K562 (cell line): ENCODE measurements around the gene VWC2. TPM values are rescaled to one million over a fixed set of nuclear protein-coding genes. Genes with fewer than 3 reads are reported as not detected.

ENCODE experiments used
- ATAC-seq: fragments of 200-7000 bp; cut with Tn5 transposase; 3 replicates; pipeline ENCODE4 v1.9.1; 2020; ENCODE audit warnings: moderate library complexity
- BruUV-seq: library from RNA; stranded (reverse); fragments of 400-500 nt; replicated peaks from 2 replicates; lab custom pipeline; 2021; lab: Mats Ljungman, UMichigan
- CTCF ChIA-PET: fragments of 300-600 bp; formaldehyde crosslinking; extraction: SDS; loops from one replicate; lab custom pipeline; 2021; ENCODE audit warnings: low intra/inter-chr PET ratio; lab: Yijun Ruan, JAX
- POLR2A ChIA-PET: fragments of 300-600, 350-650 bp; sonication (Branson Sonifier 250); formaldehyde crosslinking; extraction: SDS; loops from one replicate; lab custom pipeline; 2021; ENCODE audit warnings: antibody characterized with exemption, inconsistent platforms; lab: Yijun Ruan, JAX
- DNase-seq, 4 experiments: peaks; one replicate each; pipeline versions ENCODE4 v3.0.0 to v3.0.0-alpha.2; 2011 to 2018; ENCODE audit warnings: low spot score in 3 of 4, mixed read lengths in 3 of 4; ENCODE audit errors: extremely low read depth in 1 of 4
- FAIRE-seq: peaks from 2 replicates; lab custom pipeline; 2011; peaks lifted over from hg19 to GRCh38; lab: Jason Lieb, UNC
- H2AFZ ChIP-seq: 2 replicates; pipeline ENCODE4 v1.6.0; 2011; ENCODE audit warnings: low read depth, low read length, control low read depth, inconsistent platforms
- H3K27ac ChIP-seq: fragments of 200-600 bp; 3 replicates; pipeline ENCODE4 v1.8.0; 2011; ENCODE audit warnings: low read depth, mild to moderate bottlenecking, control low read depth, inconsistent platforms, low read length, moderate library complexity, mixed read lengths; ENCODE audit errors: extremely low read depth
- H3K27me3 ChIP-seq, 2 experiments: fragments of 300-600 bp in 1 of 2; 2 replicates in 1 of 2; 3 replicates in 1 of 2; pipeline versions ENCODE4 v1.6.0 to v1.8.0; 2011; ENCODE audit warnings: inconsistent platforms in 2 of 2, low read length in 2 of 2, mild to moderate bottlenecking in 1 of 2, mixed read lengths in 1 of 2, moderate library complexity in 1 of 2; ENCODE audit not compliant: control insufficient read depth in 2 of 2, insufficient read depth in 2 of 2
- H3K36me3 ChIP-seq: fragments of 300-600 bp; 3 replicates; pipeline ENCODE4 v1.8.0; 2011; ENCODE audit warnings: mild to moderate bottlenecking, low read length, inconsistent platforms; ENCODE audit not compliant: control insufficient read depth, insufficient read depth
- H3K4me1 ChIP-seq, 2 experiments: fragments of 200-600 bp in 1 of 2; replicated peaks in 1 of 2; 2 replicates in 1 of 2; 3 replicates in 1 of 2; pipeline versions ENCODE4 v1.5.1 to v1.8.0; 2011; ENCODE audit warnings: inconsistent platforms in 2 of 2, low read length in 2 of 2, mild to moderate bottlenecking in 1 of 2, mixed read lengths in 1 of 2, moderate library complexity in 1 of 2; ENCODE audit not compliant: control insufficient read depth in 2 of 2, insufficient read depth in 2 of 2
- H3K4me2 ChIP-seq: 2 replicates; pipeline ENCODE4 v1.6.1; 2011; ENCODE audit warnings: low read length, control low read depth, inconsistent platforms, mixed read lengths; ENCODE audit not compliant: insufficient read depth
- H3K4me3 ChIP-seq: fragments of 200-600 bp; sonication (generic), shearing (Covaris generic); 2 replicates; pipeline ENCODE4 v1.5.1; 2016; ENCODE audit warnings: control low read depth, inconsistent platforms
- H3K79me2 ChIP-seq: fragments of 200-600 bp; 3 replicates; pipeline ENCODE4 v1.8.0; 2011; ENCODE audit warnings: low read length, inconsistent platforms; ENCODE audit not compliant: control insufficient read depth, insufficient read depth
- H3K9ac ChIP-seq, 2 experiments: 2 replicates each; pipeline versions ENCODE4 v1.6.0 to v1.6.1; 2011; ENCODE audit warnings: low read depth in 2 of 2, low read length in 2 of 2, control low read depth in 1 of 2, inconsistent platforms in 1 of 2, mild to moderate bottlenecking in 1 of 2, mixed read lengths in 1 of 2; ENCODE audit not compliant: insufficient read depth in 1 of 2
- H3K9me1 ChIP-seq: one replicate; pipeline ENCODE4 v1.6.0; 2011; ENCODE audit warnings: inconsistent platforms, mild to moderate bottlenecking, low read length, moderate library complexity; ENCODE audit not compliant: control insufficient read depth, insufficient read depth
- H3K9me3 ChIP-seq: replicated peaks from 2 replicates; pipeline ENCODE4 v1.5.1; 2011; ENCODE audit warnings: low read depth, low read length, inconsistent platforms; ENCODE audit not compliant: control insufficient read depth, insufficient read depth
- H4K20me1 ChIP-seq: replicated peaks from 2 replicates; pipeline ENCODE4 v1.6.1; 2011; ENCODE audit warnings: low read length, inconsistent platforms, mixed read lengths; ENCODE audit not compliant: control insufficient read depth, insufficient read depth
- EGR1 ChIP-seq: fragments of 450-650 bp; conservative IDR thresholded peaks from 2 replicates; pipeline ENCODE4 v1.6.1; 2017; ENCODE audit warnings: mild to moderate bottlenecking
- GATA2 ChIP-seq: sonication (generic); formaldehyde crosslinking; IDR thresholded peaks from 2 replicates; pipeline ENCODE4 v1.4.0; 2020; ENCODE audit warnings: mild to moderate bottlenecking, missing genetic modification reagents
- MAFF ChIP-seq: IDR thresholded peaks from 2 replicates; pipeline ENCODE4 v1.6.1; 2012; ENCODE audit warnings: low read length, improper control_type of control experiment
- MAZ ChIP-seq, 2 experiments: fragments of 450-650 bp in 1 of 2; sonication (generic) in 1 of 2; formaldehyde crosslinking; IDR thresholded peaks in 1 of 2; conservative IDR thresholded peaks in 1 of 2; 2 replicates each; pipeline versions ENCODE4 v1.4.0 to v1.5.0; 2020; ENCODE audit warnings: mild to moderate bottlenecking in 1 of 2, missing genetic modification reagents in 1 of 2
- NONO ChIP-seq, 2 experiments: fragments of 200-400 bp in 1 of 2; fragments of 450-650 bp in 1 of 2; formaldehyde crosslinking in 1 of 2; IDR thresholded peaks; 2 replicates each; pipeline ENCODE4 v1.6.1; 2017; ENCODE audit warnings: low read depth in 2 of 2, mild to moderate bottlenecking in 2 of 2, moderate library complexity in 2 of 2, low read length in 1 of 2
- POLR2AphosphoS2 ChIP-seq: IDR thresholded peaks from 2 replicates; pipeline ENCODE4 v1.6.1; 2012; ENCODE audit warnings: low read length, improper control_type of control experiment
- RBFOX2 ChIP-seq: fragments of 200-400 bp; formaldehyde crosslinking; IDR thresholded peaks from 2 replicates; pipeline ENCODE4 v1.6.1; 2017; ENCODE audit warnings: low read depth, mild to moderate bottlenecking, low read length, moderate library complexity
- RCOR1 ChIP-seq, 2 experiments: IDR thresholded peaks; 2 replicates each; pipeline ENCODE4 v1.6.1; 2012; ENCODE audit warnings: low read depth in 2 of 2, low read length in 2 of 2, borderline replicate concordance in 1 of 2, improper control_type of control experiment in 1 of 2
- TARDBP ChIP-seq: fragments of 450-650 bp; IDR thresholded peaks from 2 replicates; pipeline ENCODE4 v1.6.1; 2016
- ZBTB34 ChIP-seq: fragments of 250-450 bp; sonication (Bioruptor Pico); IDR thresholded peaks from 2 replicates; pipeline ENCODE4 v1.8.0; 2021; ENCODE audit warnings: mild to moderate bottlenecking, moderate library complexity
- ZNF347 ChIP-seq: fragments of 450-650 bp; formaldehyde crosslinking; IDR thresholded peaks from 2 replicates; pipeline ENCODE4 v1.4.0; 2020; ENCODE audit warnings: low read depth, mild to moderate bottlenecking, moderate library complexity
- WGBS: fragments of 100-300 bp; shearing (Covaris generic); methylation state at CpG from one replicate; pipeline ENCODE4 v1.1.6; 2016; ENCODE audit warnings: low coverage, mixed read lengths; ENCODE audit not compliant: insufficient coverage; ENCODE audit errors: missing lambda C conversion rate; 5-methylcytosine and 5-hydroxymethylcytosine counted together
- in situ Hi-C: fragments of 300-500 bp; cut with MboI; formaldehyde crosslinking; loops from 4 replicates; pipeline ENCODE4 v1.15.0; 2018; ENCODE audit warnings: inconsistent platforms, mixed read lengths
- intact Hi-C: fragments of 100-400 bp; cut with micrococcal nuclease; formaldehyde crosslinking; loops from 2 replicates; pipeline ENCODE4 v1.14.2; 2022
- polyA plus RNA-seq, 8 experiments: library from polyadenylated mRNA; depleted of rRNA in 4 of 8; stranded (reverse) in 5 of 8; unstranded in 3 of 8; fragments of >200 nt; fragmentation: Nextera tagmentation in 2 of 8; fragmentation: Illumina TruSeq in 1 of 8; extraction: Ambion mirVana in 2 of 8; extraction: Trizol in 1 of 8; gene quantifications; 2 replicates each; pipeline versions ENCODE4 v1.2.1 to v1.2.3, GENCODE V29; 2011 to 2014; ENCODE audit warnings: inconsistent platforms in 1 of 8, missing spikeins in 1 of 8
- total RNA-seq, 7 experiments: library from RNA; depleted of rRNA in 6 of 7; stranded (reverse); fragments of >200 nt in 6 of 7; fragmentation: Illumina TruSeq in 2 of 7; extraction: Trizol in 2 of 7; gene quantifications; 2 replicates each; pipeline versions ENCODE4 v1.2.1 to v1.2.3, GENCODE V29; 2011 to 2021; ENCODE audit warnings: low replicate concordance in 1 of 7
- TF ChIP-seq, protein P1 (sequence below): sonication (generic); formaldehyde crosslinking; IDR thresholded peaks from 2 replicates; pipeline ENCODE4 v1.8.1; 2023; ENCODE audit warnings: mild to moderate bottlenecking, missing genetic modification reagents

Gene VWC2
- total and polyA plus RNA-seq, 9 of the 15 experiments (the other 6 are each of a cell fraction or from before 2014, with no cell fraction given) = not detected

DNA sequence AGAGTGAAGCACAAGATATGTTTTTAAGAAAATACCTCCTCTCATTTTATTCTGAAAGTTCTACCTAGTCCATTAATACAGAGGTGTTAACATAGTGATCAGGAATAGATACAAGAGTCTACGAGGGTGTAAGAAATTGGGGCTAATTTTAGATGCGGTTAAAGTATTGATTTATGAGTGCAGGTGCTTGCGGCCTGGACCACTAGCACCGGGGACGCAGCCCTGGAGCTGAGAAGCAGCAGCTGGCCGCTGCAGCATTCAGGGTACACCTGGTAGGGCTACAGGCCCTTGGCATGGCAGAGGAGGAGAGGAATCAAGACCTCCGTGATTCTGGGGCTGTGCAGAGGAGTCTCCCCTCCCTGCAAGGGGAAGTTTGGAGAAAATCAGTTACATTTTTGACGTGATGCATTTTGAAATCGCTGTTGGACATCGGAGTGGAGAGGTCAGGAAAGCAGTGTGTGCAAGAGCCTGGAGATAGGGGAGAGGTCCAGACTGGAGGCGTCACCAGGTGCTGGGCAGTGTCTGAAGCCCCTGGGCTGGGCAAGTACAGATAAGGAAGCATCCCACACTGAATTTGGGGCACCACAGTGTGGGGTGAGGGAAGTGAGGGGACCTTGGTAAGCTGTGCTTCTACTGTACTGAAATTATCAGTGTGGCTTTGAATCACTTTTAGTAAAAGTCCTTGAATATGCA is 112.3 kb downstream of the VWC2 start:
- in situ Hi-C loops = no loop called here
- no TSS peak for BruUV-seq
- Histone ChIP-seq H3K9me3 (no peaks in the 10 kb centered on the region), H3K9me1 (no peaks in the 10 kb centered on the region), H3K79me2 (no peaks in the 10 kb centered on the region), H3K9ac (no peak overlapping the region), H3K4me2 (no peak overlapping the region), H3K4me1 (no peaks in the 10 kb centered on the region), H3K4me3 (no peak overlapping the region), H3K27ac (no peak overlapping the region), H2AFZ (no peak overlapping the region), H3K27me3 (no peaks in the 10 kb centered on the region), H3K36me3 (no peaks in the 10 kb centered on the region), H4K20me1 (no peaks in the 10 kb centered on the region)
- 2% methylated on average over 11 of the region's 11 CpGs for WGBS
- TF ChIP-seq NONO (IDR thresholded peaks at IDR 0.05; ENCODE audit: low read depth in 2 of 2, low read length in 1 of 2) (no peak), ZBTB34 (no peak), MAZ (CRISPR knock-in tag; conservative IDR thresholded peaks at IDR 0.05 in 1 of 2, IDR thresholded peaks at IDR 0.05 in 1 of 2) (no peak), MAFF (no peak), RCOR1 (IDR thresholded peaks at IDR 0.05; ENCODE audit: borderline replicate concordance in 1 of 2, low read depth in 2 of 2, low read length in 2 of 2) (no peak), TARDBP (no peak), EGR1 (no peak), GATA2 (no peak), ZNF347 (CRISPR knock-in tag) (no peak), RBFOX2 (no peak), POLR2AphosphoS2 (no peak)
- TF ChIP-seq, protein P1, sequence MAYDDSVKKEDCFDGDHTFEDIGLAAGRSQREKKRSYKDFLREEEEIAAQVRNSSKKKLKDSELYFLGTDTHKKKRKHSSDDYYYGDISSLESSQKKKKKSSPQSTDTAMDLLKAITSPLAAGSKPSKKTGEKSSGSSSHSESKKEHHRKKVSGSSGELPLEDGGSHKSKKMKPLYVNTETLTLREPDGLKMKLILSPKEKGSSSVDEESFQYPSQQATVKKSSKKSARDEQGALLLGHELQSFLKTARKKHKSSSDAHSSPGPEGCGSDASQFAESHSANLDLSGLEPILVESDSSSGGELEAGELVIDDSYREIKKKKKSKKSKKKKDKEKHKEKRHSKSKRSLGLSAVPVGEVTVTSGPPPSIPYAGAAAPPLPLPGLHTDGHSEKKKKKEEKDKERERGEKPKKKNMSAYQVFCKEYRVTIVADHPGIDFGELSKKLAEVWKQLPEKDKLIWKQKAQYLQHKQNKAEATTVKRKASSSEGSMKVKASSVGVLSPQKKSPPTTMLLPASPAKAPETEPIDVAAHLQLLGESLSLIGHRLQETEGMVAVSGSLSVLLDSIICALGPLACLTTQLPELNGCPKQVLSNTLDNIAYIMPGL (CRISPR knock-in tag) = no peak
- ChIA-PET CTCF (no interaction called here), POLR2A (no interaction called here)
- no peak for DNase-seq
- ATAC-seq = no peak
- intact Hi-C loops = no loop called here
- no peak for FAIRE-seq
